CD14-positive monocyte (primary cell): ENCODE data around the gene HLA-DQA1. TPM values are rescaled to one million over a fixed set of nuclear protein-coding genes. Genes with fewer than 3 reads are reported as not detected.

ENCODE experiments used
- DNase-seq, 3 donors: peaks; one replicate each; pipeline ENCODE4 v3.0.0-alpha.2; 2011 to 2022
- H2AFZ ChIP-seq: 2 replicates; pipeline ENCODE4 v1.6.0; 2012; ENCODE audit warnings: mild to moderate bottlenecking, low read depth, low read length, inconsistent platforms; ENCODE audit not compliant: insufficient read depth, poor library complexity, severe bottlenecking
- H3K27ac ChIP-seq, 2 donors: 1 replicate in 1 of 2; 2 replicates in 1 of 2; pipeline ENCODE4 v1.5.1; 2012 to 2013; ENCODE audit warnings: low read length in 2 of 2, control low read depth in 1 of 2, inconsistent platforms in 1 of 2, low read depth in 1 of 2, mild to moderate bottlenecking in 1 of 2
- H3K27me3 ChIP-seq, 2 donors: one replicate each; pipeline versions ENCODE4 v1.6.0 to v1.6.1; 2011 to 2013; ENCODE audit warnings: low read length in 2 of 2; ENCODE audit not compliant: control insufficient read depth in 2 of 2, insufficient read depth in 2 of 2
- H3K36me3 ChIP-seq, 2 donors: replicated peaks in 1 of 2; 1 replicate in 1 of 2; 2 replicates in 1 of 2; pipeline versions ENCODE4 v1.5.1 to v1.6.1; 2012 to 2013; ENCODE audit warnings: low read length in 2 of 2, control low read depth in 1 of 2, inconsistent platforms in 1 of 2, mild to moderate bottlenecking in 1 of 2; ENCODE audit not compliant: insufficient read depth in 2 of 2, control insufficient read depth in 1 of 2
- H3K4me1 ChIP-seq, 2 donors: 1 replicate in 1 of 2; 2 replicates in 1 of 2; pipeline versions ENCODE4 v1.5.1 to v1.6.1; 2012 to 2013; ENCODE audit warnings: low read length in 2 of 2, control low read depth in 1 of 2, inconsistent platforms in 1 of 2, mild to moderate bottlenecking in 1 of 2, moderate library complexity in 1 of 2; ENCODE audit not compliant: insufficient read depth in 2 of 2, control insufficient read depth in 1 of 2
- H3K4me2 ChIP-seq: replicated peaks from 2 replicates; pipeline ENCODE3; 2012; ENCODE audit warnings: low read length, moderate library complexity, mild to moderate bottlenecking; ENCODE audit not compliant: poor library complexity, severe bottlenecking; ENCODE audit errors: extremely low read depth
- H3K4me3 ChIP-seq, 3 experiments: fragments of 200-600 bp in 1 of 3; sonication (generic) in 1 of 3; replicated peaks in 1 of 3; 1 replicate in 2 of 3; 2 replicates in 1 of 3; pipeline ENCODE4 v1.5.1; 2011 to 2013; ENCODE audit warnings: low read length in 3 of 3, mild to moderate bottlenecking in 3 of 3, control low read depth in 2 of 3, low read depth in 2 of 3, inconsistent platforms in 1 of 3, moderate library complexity in 1 of 3
- H3K79me2 ChIP-seq: 2 replicates; pipeline ENCODE4 v1.6.0; 2012; ENCODE audit warnings: mild to moderate bottlenecking, control low read depth, inconsistent platforms, low read length, moderate library complexity; ENCODE audit not compliant: insufficient read depth
- H3K9ac ChIP-seq: 2 replicates; pipeline ENCODE4 v1.6.0; 2017; ENCODE audit warnings: low read length, mild to moderate bottlenecking; ENCODE audit not compliant: insufficient read depth, poor library complexity, severe bottlenecking
- H3K9me3 ChIP-seq, 2 donors: replicated peaks in 1 of 2; 1 replicate in 1 of 2; 2 replicates in 1 of 2; pipeline versions ENCODE4 v1.5.1 to v1.6.1; 2012 to 2013; ENCODE audit warnings: low read length in 2 of 2, control low read depth in 1 of 2; ENCODE audit not compliant: control insufficient read depth in 1 of 2, insufficient read depth in 1 of 2
- H4K20me1 ChIP-seq: 2 replicates; pipeline ENCODE4 v1.6.0; 2012; ENCODE audit warnings: mild to moderate bottlenecking, low read length, control low read depth, moderate library complexity; ENCODE audit not compliant: insufficient read depth
- H3K27ac Mint-ChIP-seq, 7 donors: one replicate each; pipeline ENCODE4 v1.8.0; 2020; ENCODE audit warnings: mild to moderate bottlenecking in 7 of 7, mixed read lengths in 7 of 7, moderate library complexity in 6 of 7, inconsistent platforms in 2 of 7
- H3K27me3 Mint-ChIP-seq, 3 donors: one replicate each; pipeline ENCODE4 v1.8.0; 2021 to 2022; ENCODE audit warnings: low read depth in 3 of 3, mild to moderate bottlenecking in 3 of 3, mixed read lengths in 3 of 3, moderate library complexity in 3 of 3, inconsistent platforms in 1 of 3
- H3K36me3 Mint-ChIP-seq, 2 donors: one replicate each; pipeline ENCODE4 v1.8.0; 2020; ENCODE audit warnings: mixed read lengths in 2 of 2, inconsistent platforms in 1 of 2, mild to moderate bottlenecking in 1 of 2
- H3K4me1 Mint-ChIP-seq: one replicate; pipeline ENCODE4 v1.8.0; 2020; ENCODE audit warnings: mild to moderate bottlenecking, mixed read lengths
- H3K4me3 Mint-ChIP-seq, 2 donors: one replicate each; pipeline ENCODE4 v1.8.0; 2020; ENCODE audit warnings: mild to moderate bottlenecking in 2 of 2, mixed read lengths in 2 of 2, moderate library complexity in 1 of 2
- H3K9me3 Mint-ChIP-seq, 7 donors: one replicate each; pipeline ENCODE4 v1.8.0; 2020 to 2022; ENCODE audit warnings: mixed read lengths in 7 of 7, mild to moderate bottlenecking in 6 of 7, moderate library complexity in 6 of 7, inconsistent platforms in 2 of 7
- CTCF ChIP-seq: fragments of 200-600 bp; IDR thresholded peaks from one replicate; pipeline ENCODE4 v1.8.0; 2022; ENCODE audit warnings: antibody characterized with exemption, mild to moderate bottlenecking
- WGBS: methylation state at CpG from one replicate; pipeline ENCODE4 v1.1.5; 2013; ENCODE audit warnings: missing lambda C conversion rate; ENCODE audit not compliant: insufficient coverage; 5-methylcytosine and 5-hydroxymethylcytosine counted together
- intact Hi-C, 2 donors: fragments of 100-400 bp; cut with micrococcal nuclease; formaldehyde crosslinking; loops; one replicate each; pipeline versions ENCODE4 v1.15.0 to v1.15.1; 2023
- polyA plus RNA-seq, 3 donors: library from polyadenylated mRNA; depleted of rRNA in 1 of 3; unstranded in 2 of 3; stranded (reverse) in 1 of 3; fragments of 300-500 nt in 2 of 3; fragments of >200 nt in 1 of 3; fragmentation: Illumina TruSeq in 2 of 3; gene quantifications; 1 replicate in 2 of 3; 2 replicates in 1 of 3; pipeline ENCODE4 v1.2.3, GENCODE V29; 2012 to 2021

Gene HLA-DQA1
- polyA plus RNA-seq, 3 donors = 98.1 to 191 (median 117) TPM

GRCh38 chr6:32635526-32636123 is 1.6 kb upstream of the HLA-DQA1 start:
- Histone ChIP-seq H2AFZ (no peak overlapping the region), H3K4me2 (no peak overlapping the region), H3K9me3 (no peaks in the 10 kb centered on the region), H4K20me1 (no peaks in the 10 kb centered on the region), H3K4me1 (no peaks in the 10 kb centered on the region), H3K27me3 (no peaks in the 10 kb centered on the region), H3K4me3 (no peak overlapping the region), H3K79me2 (peaks cover 4% of the 10 kb centered on the region), H3K36me3 (no peaks in the 10 kb centered on the region), H3K27ac (no peak overlapping the region), H3K9ac (no peak overlapping the region)
- 0% methylated on average over 1 of the region's 2 CpGs for WGBS
- Mint-ChIP-seq H3K27ac (peak overlapping the region in 2 of 7 donors; percentile 82 to 99), H3K4me1 (peaks cover 33% of the 10 kb centered on the region), H3K36me3 (peaks cover 10 to 14% of the 10 kb centered on the region in 2 donors), H3K9me3 (peaks cover 0 to 4% (median 2%) of the 10 kb centered on the region in 7 donors), H3K4me3 (no peak overlapping the region), H3K27me3 (peaks cover 2 to 8% (median 8%) of the 10 kb centered on the region in 3 donors)
- intact Hi-C loops = no loop called here
- DNase-seq = no peak
- no peak for TF ChIP-seq CTCF

GRCh38 chr6:32637883-32638282 is 677 bp downstream of the HLA-DQA1 start:
- Histone ChIP-seq H2AFZ (no peak overlapping the region), H3K4me2 (peak overlapping the region; percentile 59), H3K4me1 (no peaks in the 10 kb centered on the region), H3K27ac (peak overlapping the region in 1 of 2 donors; percentile 74), H3K79me2 (peaks cover 4% of the 10 kb centered on the region), H4K20me1 (no peaks in the 10 kb centered on the region), H3K4me3 (peak overlapping the region in 2 of 3 experiments; percentile 68 to 74), H3K36me3 (no peaks in the 10 kb centered on the region), H3K27me3 (no peaks in the 10 kb centered on the region), H3K9me3 (no peaks in the 10 kb centered on the region), H3K9ac (peak overlapping the region; percentile 56)
- Mint-ChIP-seq H3K27me3 (peaks cover 2 to 8% (median 7%) of the 10 kb centered on the region in 3 donors), H3K4me3 (peak overlapping the region; percentile 94 to 97), H3K27ac (peak overlapping the region in 6 of 7 donors; percentile 80 to 99 (median 98)), H3K4me1 (peaks cover 43% of the 10 kb centered on the region), H3K36me3 (peaks cover 29 to 32% of the 10 kb centered on the region in 2 donors), H3K9me3 (peaks cover 0 to 4% (median 2%) of the 10 kb centered on the region in 7 donors)
- intact Hi-C loops = loop anchor here in 1 of 2 donors (2.0 kb wide), 1 partner anchor 105 kb away; no protein-coding TSS in a partner anchor
- no CpG with 5 or more reads among the region's 3 CpGs for WGBS
- no peak for DNase-seq
- TF ChIP-seq CTCF = no peak
